Measurements from ENCODE around the gene HNRNPA2B1.

- no peak for TF ChIP-seq CTCF (IDR thresholded peaks at IDR 0.05)
- TF ChIP-seq POLR2A (IDR thresholded peaks at IDR 0.05) = no peak
Measured at GRCh38 chr7:26227987-26228386, 27.4 kb upstream of the HNRNPA2B1 start.
